ENCODE results near the gene MTREX. TPM values are rescaled to one million over a fixed set of nuclear protein-coding genes. Genes with fewer than 3 reads are reported as not detected.
A peak's percentile ranks its signal among the peaks of the same experiment; 100 is the strongest.
"Not testable (repeated sequence)": the region's sequence is repeated elsewhere in the genome, so short reads cannot be mapped to it uniquely, and the experiment has no call there.

The MTREX gene
- total RNA-seq, 1 experiment from 2014 or later = 130 TPM

DNA sequence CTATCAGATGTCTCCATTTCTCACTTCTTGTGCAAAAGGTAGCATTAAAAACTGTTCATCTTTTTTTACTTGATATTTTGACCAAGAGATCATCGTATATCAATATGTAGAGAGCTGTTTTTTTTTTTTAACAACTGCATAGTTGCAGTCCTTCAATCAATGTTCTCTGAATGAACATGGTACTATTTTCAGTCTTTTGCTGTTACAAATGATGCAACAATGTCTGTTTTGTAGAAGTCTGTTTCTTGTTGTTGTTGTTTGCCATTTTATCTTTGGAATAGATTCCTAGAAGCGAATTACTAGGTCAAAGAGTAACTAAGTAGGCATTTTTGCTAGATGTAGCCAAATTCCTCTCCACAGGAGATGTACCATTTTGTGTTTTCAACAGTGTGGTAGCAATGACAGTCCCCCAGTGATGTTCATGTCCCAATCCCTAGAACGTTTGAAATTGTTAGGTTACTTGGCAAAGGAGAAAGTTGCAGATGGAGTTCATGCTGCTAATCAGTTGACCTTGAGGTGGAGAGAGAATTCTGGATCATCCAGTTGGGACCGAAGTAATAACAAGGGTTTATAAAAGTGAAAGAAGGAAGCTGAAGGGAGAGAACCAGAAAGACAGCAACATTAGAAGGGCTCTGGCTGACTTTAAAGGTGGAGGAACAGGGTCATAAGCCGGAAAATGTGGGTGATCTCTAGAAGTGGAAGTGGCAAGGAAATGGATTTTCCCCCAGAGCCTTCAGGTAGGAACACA, 6.3 kb downstream of the MTREX start:
- Histone ChIP-seq H3K36me3 (peaks cover 18% of the 10 kb centered on the region), H3K9me3 (replicated peaks) (peaks cover 8% of the 10 kb centered on the region; the same call in 1 of the 2 replicates), H3K4me1 (peaks cover 6% of the 10 kb centered on the region; the same call in 1 of the 2 replicates), H3K27ac (no peak overlapping the region), H3K4me3 (no peak overlapping the region), H3K27me3 (no peaks in the 10 kb centered on the region)
- DNase-seq = no peak

- DNase-seq = peak; percentile 7 to 14
- H3K27me3 ChIP-seq = no peaks in the 10 kb centered on the region
- H3K9me3 ChIP-seq (replicated peaks) = peaks cover 8% of the 10 kb centered on the region; the same call in 1 of the 2 replicates
- peaks cover 11% of the 10 kb centered on the region; the same call in 1 of the 2 replicates for H3K4me1 ChIP-seq
- no peak overlapping the region for H3K27ac ChIP-seq
- no peak overlapping the region for H3K4me3 ChIP-seq
- H3K36me3 ChIP-seq = peaks cover 16% of the 10 kb centered on the region
Measured at GRCh38 chr5:55316289-55316688, 8.5 kb downstream of the MTREX start.

DNA sequence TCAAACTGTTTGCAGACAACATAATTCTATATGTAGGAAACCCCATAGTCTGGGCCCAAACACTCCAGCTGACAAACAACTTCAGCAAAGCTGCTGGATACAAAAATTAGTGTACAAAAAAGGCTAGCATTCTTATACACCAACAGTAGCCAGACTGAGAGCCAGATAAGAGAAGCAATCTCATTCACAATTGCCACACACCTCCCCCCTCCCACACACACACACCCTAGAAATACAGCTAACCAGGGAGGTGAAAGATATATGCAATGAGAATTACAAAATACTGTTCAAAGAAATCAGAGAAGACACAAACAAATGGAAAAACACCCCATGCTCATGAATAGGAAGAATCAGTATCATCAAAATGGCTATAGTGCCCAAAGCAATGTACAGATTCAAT, 9.0 kb downstream of the MTREX start:
- no peak overlapping the region for H3K4me3 ChIP-seq
- no peaks in the 10 kb centered on the region for H3K27me3 ChIP-seq
- H3K4me1 ChIP-seq = peaks cover 11% of the 10 kb centered on the region; the same call in 1 of the 2 replicates
- peaks cover 8% of the 10 kb centered on the region; the same call in 1 of the 2 replicates for H3K9me3 ChIP-seq (replicated peaks)
- DNase-seq = no peak
- H3K27ac ChIP-seq = no peak overlapping the region
- peaks cover 14% of the 10 kb centered on the region for H3K36me3 ChIP-seq

- Histone ChIP-seq H3K36me3 (peaks cover 13% of the 10 kb centered on the region), H3K4me1 (peaks cover 11% of the 10 kb centered on the region; the same call in 1 of the 2 replicates)
- not testable (repeated sequence) for H3K9me3 ChIP-seq (replicated peaks); H3K4me3 ChIP-seq; H3K27ac ChIP-seq; DNase-seq; H3K27me3 ChIP-seq
Measured at GRCh38 chr5:55318237-55318636, 10.4 kb downstream of the MTREX start.

GRCh38 chr5:55319491-55319890, 11.7 kb downstream of the MTREX start:
- Histone ChIP-seq H3K36me3 (peaks cover 13% of the 10 kb centered on the region), H3K9me3 (replicated peaks) (peaks cover 8% of the 10 kb centered on the region; the same call in 1 of the 2 replicates), H3K27ac (no peak overlapping the region), H3K4me1 (peaks cover 11% of the 10 kb centered on the region; the same call in 1 of the 2 replicates), H3K4me3 (no peak overlapping the region), H3K27me3 (no peaks in the 10 kb centered on the region)
- no peak for DNase-seq

DNA sequence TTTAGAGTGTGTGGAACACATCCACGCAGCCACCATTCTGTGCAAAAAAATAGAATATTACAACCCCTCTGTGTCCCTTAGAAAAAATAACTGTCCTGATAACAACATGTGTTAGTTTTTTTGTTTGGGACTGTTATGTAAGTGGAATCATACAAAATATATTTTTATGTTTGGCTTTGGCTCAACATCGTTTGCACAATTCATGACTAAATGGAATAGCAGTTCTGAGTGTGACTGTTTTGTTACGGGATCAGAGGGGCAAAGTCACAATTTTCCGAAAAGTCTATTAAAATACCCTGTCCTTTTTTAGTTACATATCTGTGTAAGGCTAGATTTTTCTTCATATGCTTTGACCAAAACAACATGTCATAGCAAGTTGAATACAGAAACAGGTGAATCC, 12.8 kb downstream of the MTREX start:
- H3K36me3 ChIP-seq = peaks cover 19% of the 10 kb centered on the region
- no peak overlapping the region for H3K4me3 ChIP-seq
- no peak overlapping the region for H3K27ac ChIP-seq
- H3K9me3 ChIP-seq (replicated peaks) = peaks cover 8% of the 10 kb centered on the region; the same call in 1 of the 2 replicates
- no peaks in the 10 kb centered on the region for H3K27me3 ChIP-seq
- peaks cover 11% of the 10 kb centered on the region; the same call in 1 of the 2 replicates for H3K4me1 ChIP-seq
- no peak for DNase-seq

DNA sequence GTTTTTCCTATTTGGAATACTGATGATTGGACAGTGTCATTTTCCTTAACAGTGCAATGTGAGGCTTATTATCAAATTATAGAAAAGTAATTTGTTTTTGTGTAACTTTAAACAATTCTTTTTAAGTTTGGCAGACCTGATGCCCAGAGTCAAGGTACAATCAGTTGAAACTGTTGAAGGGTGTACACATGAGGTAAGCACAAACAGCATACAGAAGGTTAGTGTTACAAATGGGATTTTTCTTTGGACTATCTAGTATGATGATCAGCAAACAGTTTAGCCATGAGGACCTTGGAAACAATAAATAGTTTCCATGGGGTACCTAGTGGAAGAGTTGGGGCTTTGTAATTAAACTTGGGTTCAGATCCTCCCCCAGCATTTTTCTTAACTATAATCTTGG, 16.2 kb downstream of the MTREX start:
- no peak for DNase-seq
- Histone ChIP-seq H3K27ac (no peak overlapping the region), H3K27me3 (no peaks in the 10 kb centered on the region), H3K4me1 (0 out of 2 replicates have a peak, but pooled peaks cover 5% of the 10 kb centered on the region), H3K36me3 (peaks cover 19% of the 10 kb centered on the region), H3K4me3 (no peak overlapping the region), H3K9me3 (replicated peaks) (no peaks in the 10 kb centered on the region)

GRCh38 chr5:55324815-55325418, 17.1 kb downstream of the MTREX start:
- Histone ChIP-seq H3K36me3 (peaks cover 25% of the 10 kb centered on the region), H3K27me3 (no peaks in the 10 kb centered on the region), H3K9me3 (replicated peaks) (no peaks in the 10 kb centered on the region), H3K4me3 (no peak overlapping the region), H3K27ac (no peak overlapping the region), H3K4me1 (0 out of 2 replicates have a peak, but pooled peaks cover 5% of the 10 kb centered on the region)
- peak in 1 of 2 experiments; percentile 63 for DNase-seq

DNA sequence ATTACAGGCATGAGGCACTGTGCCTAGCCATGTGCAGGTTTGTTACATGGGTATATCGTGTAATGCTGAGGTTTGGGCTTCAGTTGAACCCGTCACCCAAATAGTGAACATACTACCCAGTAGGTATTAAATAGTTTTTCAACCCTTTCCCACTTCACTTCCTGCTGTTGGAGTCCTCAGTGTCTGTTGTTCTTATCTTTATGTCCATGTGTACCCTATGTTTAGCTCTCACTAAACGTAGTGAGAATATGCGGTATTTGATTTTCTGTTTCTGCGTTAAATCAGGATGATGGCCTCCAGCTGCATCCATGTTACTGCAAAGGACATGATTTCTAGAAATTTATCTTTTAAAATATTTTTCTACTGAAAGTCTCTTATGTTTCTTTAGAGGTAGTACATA, 17.8 kb downstream of the MTREX start:
- Histone ChIP-seq H3K36me3 (peaks cover 26% of the 10 kb centered on the region), H3K9me3 (replicated peaks) (no peaks in the 10 kb centered on the region), H3K27ac (no peak overlapping the region), H3K27me3 (no peaks in the 10 kb centered on the region), H3K4me1 (0 out of 2 replicates have a peak, but pooled peaks cover 1% of the 10 kb centered on the region), H3K4me3 (no peak overlapping the region)
- no peak for DNase-seq

- Histone ChIP-seq H3K27me3 (no peaks in the 10 kb centered on the region), H3K9me3 (replicated peaks) (no peaks in the 10 kb centered on the region), H3K27ac (no peak overlapping the region), H3K4me3 (no peak overlapping the region), H3K4me1 (no peaks in the 10 kb centered on the region), H3K36me3 (peaks cover 32% of the 10 kb centered on the region)
- DNase-seq = no peak
Measured at GRCh38 chr5:55327281-55327680, 19.5 kb downstream of the MTREX start.

DNA sequence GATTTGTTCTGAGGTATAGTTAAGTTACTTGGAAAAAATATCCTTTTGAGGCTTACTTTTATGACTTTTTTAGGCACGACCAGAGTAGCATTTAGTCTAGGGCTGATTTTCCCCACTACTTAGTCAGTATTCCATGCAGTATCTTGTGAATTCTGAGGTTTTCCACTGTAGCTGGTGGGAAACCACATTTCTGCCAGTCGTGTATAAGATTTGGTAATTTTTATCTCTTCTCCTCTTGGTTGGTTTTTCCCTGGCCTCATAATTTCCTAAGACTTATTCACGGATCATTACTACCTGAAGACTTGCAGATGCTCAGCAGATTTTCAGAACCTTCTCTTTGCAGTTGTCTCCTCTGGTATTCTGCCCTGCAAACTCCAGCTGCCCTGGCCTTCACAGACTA, 23.5 kb downstream of the MTREX start:
- H3K36me3 ChIP-seq = peaks cover 46% of the 10 kb centered on the region
- no peak for DNase-seq
- no peaks in the 10 kb centered on the region for H3K27me3 ChIP-seq
- H3K4me3 ChIP-seq = no peak overlapping the region
- H3K27ac ChIP-seq = no peak overlapping the region
- H3K9me3 ChIP-seq (replicated peaks) = no peaks in the 10 kb centered on the region; the same call in 1 of the 2 replicates
- no peaks in the 10 kb centered on the region for H3K4me1 ChIP-seq

- no peaks in the 10 kb centered on the region; the same call in 1 of the 2 replicates for H3K9me3 ChIP-seq (replicated peaks)
- H3K4me3 ChIP-seq = no peak overlapping the region
- no peaks in the 10 kb centered on the region for H3K27me3 ChIP-seq
- no peaks in the 10 kb centered on the region for H3K4me1 ChIP-seq
- no peak for DNase-seq
- peaks cover 47% of the 10 kb centered on the region for H3K36me3 ChIP-seq
- no peak overlapping the region for H3K27ac ChIP-seq
Measured at GRCh38 chr5:55333017-55333416, 25.2 kb downstream of the MTREX start.

DNA sequence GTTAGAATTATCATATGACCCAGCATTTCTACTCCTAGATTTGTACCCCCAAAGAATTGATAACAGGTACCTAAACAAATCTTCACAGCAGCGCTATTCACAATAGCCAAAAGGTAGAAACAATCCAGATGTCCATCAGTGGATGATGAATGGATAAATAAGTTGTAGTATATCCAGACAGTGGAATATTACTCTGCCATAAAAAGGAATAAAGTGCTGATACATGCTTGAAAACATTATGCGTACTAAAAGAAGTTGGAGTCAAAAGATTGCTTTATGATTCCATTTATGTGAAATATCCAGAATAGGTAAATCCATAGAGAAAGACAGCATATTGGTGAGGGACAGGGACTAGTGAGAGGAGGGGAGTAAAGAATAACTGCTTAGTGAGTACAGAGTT, 26.0 kb downstream of the MTREX start:
- DNase-seq = no peak
- Histone ChIP-seq H3K27me3 (no peaks in the 10 kb centered on the region), H3K36me3 (peaks cover 43% of the 10 kb centered on the region)

GRCh38 chr5:55338092-55338613, 30.4 kb downstream of the MTREX start:
- H3K4me3 ChIP-seq = no peak overlapping the region
- H3K9me3 ChIP-seq (replicated peaks) = no peaks in the 10 kb centered on the region; the same call in 1 of the 2 replicates
- H3K4me1 ChIP-seq = no peaks in the 10 kb centered on the region
- peaks cover 44% of the 10 kb centered on the region for H3K36me3 ChIP-seq
- DNase-seq = no peak
- H3K27me3 ChIP-seq = no peaks in the 10 kb centered on the region
- no peak overlapping the region for H3K27ac ChIP-seq

More for the DNA sequence above, 26.0 kb downstream of the MTREX start:
- Histone ChIP-seq H3K27ac (no peak overlapping the region), H3K9me3 (replicated peaks) (no peaks in the 10 kb centered on the region; the same call in 1 of the 2 replicates), H3K4me1 (no peaks in the 10 kb centered on the region), H3K4me3 (no peak overlapping the region)

- Histone ChIP-seq H3K4me3 (no peak overlapping the region), H3K4me1 (no peaks in the 10 kb centered on the region), H3K36me3 (peaks cover 44% of the 10 kb centered on the region), H3K27me3 (no peaks in the 10 kb centered on the region), H3K9me3 (replicated peaks) (no peaks in the 10 kb centered on the region; the same call in 1 of the 2 replicates), H3K27ac (no peak overlapping the region)
- no peak for DNase-seq
Measured at GRCh38 chr5:55338810-55339243, 31.0 kb downstream of the MTREX start.

Data from SJCRH30 (cell line).